Measurements from ENCODE around the gene PADI1. TPM values are rescaled to one million over a fixed set of nuclear protein-coding genes. Genes with fewer than 3 reads are reported as not detected.

The PADI1 gene
- total RNA-seq: not detected

- Histone ChIP-seq H3K9me3 (no peaks in the 10 kb centered on the region), H3K36me3 (no peaks in the 10 kb centered on the region), H3K27ac (no peak within 1 kb of the TSS), H3K27me3 (no peaks in the 10 kb centered on the region), H3K4me3 (no peak within 1 kb of the TSS), H3K4me1 (no peaks in the 10 kb centered on the region)
- DNase-seq (ENCODE audit: low spot score in 2 of 2): no peak
- intact Hi-C loops (cut with DNase I): no loop called here
- no peak for TF ChIP-seq CTCF (IDR thresholded peaks at IDR 0.05)
These were observed at the start of gene PADI1 for GRCh38 chr1:17204546-17205440. Gene PADI1, plus strand, starts transcription at chr1:17205128. Its CDS starts 90 bp downstream, at chr1:17205218.

- Histone ChIP-seq H3K4me3 (no peak overlapping the region), H3K9me3 (peaks cover 5 to 19% of the 10 kb centered on the region in 2 donors), H3K4me1 (no peaks in the 10 kb centered on the region), H3K27ac (no peak overlapping the region), H3K27me3 (no peaks in the 10 kb centered on the region), H3K36me3 (no peaks in the 10 kb centered on the region)
- no peak for TF ChIP-seq CTCF (IDR thresholded peaks at IDR 0.05)
- DNase-seq (ENCODE audit: low spot score in 2 of 2): no peak
- intact Hi-C loops (cut with DNase I): no loop called here
These were observed 49.5 kb upstream of the PADI1 start for GRCh38 chr1:17155257-17155920.

- intact Hi-C loops (cut with DNase I): no loop called here
- Histone ChIP-seq H3K36me3 (no peaks in the 10 kb centered on the region), H3K9me3 (peaks cover 5 to 19% of the 10 kb centered on the region in 2 donors), H3K4me1 (no peaks in the 10 kb centered on the region), H3K27ac (no peak overlapping the region), H3K27me3 (no peaks in the 10 kb centered on the region), H3K4me3 (no peak overlapping the region)
- no peak for DNase-seq (ENCODE audit: low spot score in 2 of 2)
- TF ChIP-seq CTCF (IDR thresholded peaks at IDR 0.05): no peak
These were observed 48.8 kb upstream of the PADI1 start for GRCh38 chr1:17156108-17156507.

- DNase-seq (ENCODE audit: low spot score in 2 of 2): no peak
- H3K9me3 ChIP-seq: peaks cover 1 to 7% of the 10 kb centered on the region in 2 donors
- TF ChIP-seq CTCF (IDR thresholded peaks at IDR 0.05): no peak
These were observed 46.0 kb upstream of the PADI1 start for GRCh38 chr1:17158961-17159360.

GRCh38 chr1:17161137-17161740 lies 43.7 kb upstream of the PADI1 start:
- H3K27ac ChIP-seq: no peak overlapping the region
- TF ChIP-seq CTCF (IDR thresholded peaks at IDR 0.05): no peak
- no peaks in the 10 kb centered on the region for H3K4me1 ChIP-seq
- no peaks in the 10 kb centered on the region for H3K27me3 ChIP-seq
- H3K9me3 ChIP-seq: no peaks in the 10 kb centered on the region
- H3K4me3 ChIP-seq: no peak overlapping the region
- no peak for DNase-seq (ENCODE audit: low spot score in 2 of 2)
- H3K36me3 ChIP-seq: no peaks in the 10 kb centered on the region
- intact Hi-C loops (cut with DNase I): no loop called here

More at GRCh38 chr1:17158961-17159360, 46.0 kb upstream of the PADI1 start:
- no peaks in the 10 kb centered on the region for H3K27me3 ChIP-seq
- H3K27ac ChIP-seq: no peak overlapping the region
- no peak overlapping the region for H3K4me3 ChIP-seq
- intact Hi-C loops (cut with DNase I): no loop called here
- H3K36me3 ChIP-seq: no peaks in the 10 kb centered on the region
- H3K4me1 ChIP-seq: no peaks in the 10 kb centered on the region
